ENCODE measurements around the gene TLR1.

TLR1 gene

GRCh38 chr4:38804654-38805295 lies at the start of gene TLR1:
Gene TLR1, minus strand, starts transcription at chr4:38804791. Its CDS starts 5,960 bp downstream, at chr4:38798831.
- peak; percentile 64 for TF ChIP-seq CTCF (IDR thresholded peaks at IDR 0.05)

GRCh38 chr4:38846015-38846414 lies 41.4 kb upstream of the TLR1 start:
- TF ChIP-seq CTCF (IDR thresholded peaks at IDR 0.05): no peak

GRCh38 chr4:38842994-38843393 lies 38.4 kb upstream of the TLR1 start:
- TF ChIP-seq CTCF (IDR thresholded peaks at IDR 0.05): no peak

- no peak for TF ChIP-seq CTCF (IDR thresholded peaks at IDR 0.05)
Observed at GRCh38 chr4:38837849-38838248, 33.3 kb upstream of the TLR1 start.

- TF ChIP-seq CTCF (IDR thresholded peaks at IDR 0.05): no peak
Observed at GRCh38 chr4:38837334-38837733, 32.7 kb upstream of the TLR1 start.

- no peak for TF ChIP-seq CTCF (IDR thresholded peaks at IDR 0.05)
Observed at GRCh38 chr4:38834570-38834969, 30.0 kb upstream of the TLR1 start.

- peak; percentile 22; the same call in 1 of the 2 replicates for TF ChIP-seq CTCF (IDR thresholded peaks at IDR 0.05)
Observed at GRCh38 chr4:38832624-38833528, 28.3 kb upstream of the TLR1 start.

All from LNCAP (cell line).